GM18499 (cell line): ENCODE data around the gene ACY1.

Source experiments
- ATAC-seq: cut with Tn5 transposase; IDR thresholded peaks from one replicate; pipeline ENCODE4 v1.9.1; 2021; ENCODE audit warnings: moderate number of reproducible peaks; ENCODE audit not compliant: insufficient read depth, unreplicated experiment

ACY1 gene

GRCh38 chr3:52002748-52003147 lies 19.4 kb downstream of the ACY1 start:
- ATAC-seq, result no peak

- no peak for ATAC-seq
Measured at GRCh38 chr3:52004163-52004787, 20.9 kb downstream of the ACY1 start.

- ATAC-seq, result no peak
Measured at GRCh38 chr3:52004906-52005395, 21.6 kb downstream of the ACY1 start.

- no peak for ATAC-seq
Measured at GRCh38 chr3:52005571-52005986, 22.2 kb downstream of the ACY1 start.

GRCh38 chr3:52006017-52006819 lies 22.9 kb downstream of the ACY1 start:
- ATAC-seq, result no peak

- ATAC-seq, result no peak
Measured at GRCh38 chr3:52006820-52007133, 23.4 kb downstream of the ACY1 start.

GRCh38 chr3:52007291-52007690 lies 24.0 kb downstream of the ACY1 start:
- no peak for ATAC-seq

GRCh38 chr3:52010431-52010830 lies 27.1 kb downstream of the ACY1 start:
- no peak for ATAC-seq

GRCh38 chr3:52012699-52013098 lies 29.4 kb downstream of the ACY1 start:
- no peak for ATAC-seq

- ATAC-seq, result no peak
Measured at GRCh38 chr3:52013802-52014598, 30.7 kb downstream of the ACY1 start.

GRCh38 chr3:52014613-52015012 lies 31.3 kb downstream of the ACY1 start:
- no peak for ATAC-seq

GRCh38 chr3:52015438-52016228 lies 32.3 kb downstream of the ACY1 start:
- ATAC-seq, result no peak

GRCh38 chr3:52017586-52017985 lies 34.3 kb downstream of the ACY1 start:
- ATAC-seq, result no peak

- ATAC-seq, result no peak
Measured at GRCh38 chr3:52018319-52019000, 35.1 kb downstream of the ACY1 start.

- no peak for ATAC-seq
Measured at GRCh38 chr3:52019352-52020080, 36.2 kb downstream of the ACY1 start.

- no peak for ATAC-seq
Measured at GRCh38 chr3:52020796-52021195, 37.5 kb downstream of the ACY1 start.

GRCh38 chr3:52021489-52022268 lies 38.3 kb downstream of the ACY1 start:
- no peak for ATAC-seq

- no peak for ATAC-seq
Measured at GRCh38 chr3:52022323-52023100, 39.2 kb downstream of the ACY1 start.
